Measurements from ENCODE around the gene UBC.

GRCh38 chr12:124876171-124876570 is 38.3 kb downstream of the UBC start:
- TF ChIP-seq, protein P1, sequence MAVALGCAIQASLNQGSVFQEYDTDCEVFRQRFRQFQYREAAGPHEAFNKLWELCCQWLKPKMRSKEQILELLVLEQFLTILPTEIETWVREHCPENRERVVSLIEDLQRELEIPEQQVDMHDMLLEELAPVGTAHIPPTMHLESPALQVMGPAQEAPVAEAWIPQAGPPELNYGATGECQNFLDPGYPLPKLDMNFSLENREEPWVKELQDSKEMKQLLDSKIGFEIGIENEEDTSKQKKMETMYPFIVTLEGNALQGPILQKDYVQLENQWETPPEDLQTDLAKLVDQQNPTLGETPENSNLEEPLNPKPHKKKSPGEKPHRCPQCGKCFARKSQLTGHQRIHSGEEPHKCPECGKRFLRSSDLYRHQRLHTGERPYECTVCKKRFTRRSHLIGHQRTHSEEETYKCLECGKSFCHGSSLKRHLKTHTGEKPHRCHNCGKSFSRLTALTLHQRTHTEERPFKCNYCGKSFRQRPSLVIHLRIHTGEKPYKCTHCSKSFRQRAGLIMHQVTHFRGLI (tag by site-specific recombination; IDR thresholded peaks at IDR 0.05), result no peak
- TF ChIP-seq CTCF (tag by site-specific recombination; IDR thresholded peaks at IDR 0.05) (no peak), ZNF473 (tag by site-specific recombination; IDR thresholded peaks at IDR 0.05) (no peak), MYNN (tag by site-specific recombination; IDR thresholded peaks at IDR 0.05; ENCODE audit: borderline replicate concordance) (no peak), ZNF341 (tag by site-specific recombination; IDR thresholded peaks at IDR 0.05; ENCODE audit: low read depth) (no peak)

Data from HEK293 (cell line).